ENCODE results near the gene GRIN1.

Gene GRIN1

DNA sequence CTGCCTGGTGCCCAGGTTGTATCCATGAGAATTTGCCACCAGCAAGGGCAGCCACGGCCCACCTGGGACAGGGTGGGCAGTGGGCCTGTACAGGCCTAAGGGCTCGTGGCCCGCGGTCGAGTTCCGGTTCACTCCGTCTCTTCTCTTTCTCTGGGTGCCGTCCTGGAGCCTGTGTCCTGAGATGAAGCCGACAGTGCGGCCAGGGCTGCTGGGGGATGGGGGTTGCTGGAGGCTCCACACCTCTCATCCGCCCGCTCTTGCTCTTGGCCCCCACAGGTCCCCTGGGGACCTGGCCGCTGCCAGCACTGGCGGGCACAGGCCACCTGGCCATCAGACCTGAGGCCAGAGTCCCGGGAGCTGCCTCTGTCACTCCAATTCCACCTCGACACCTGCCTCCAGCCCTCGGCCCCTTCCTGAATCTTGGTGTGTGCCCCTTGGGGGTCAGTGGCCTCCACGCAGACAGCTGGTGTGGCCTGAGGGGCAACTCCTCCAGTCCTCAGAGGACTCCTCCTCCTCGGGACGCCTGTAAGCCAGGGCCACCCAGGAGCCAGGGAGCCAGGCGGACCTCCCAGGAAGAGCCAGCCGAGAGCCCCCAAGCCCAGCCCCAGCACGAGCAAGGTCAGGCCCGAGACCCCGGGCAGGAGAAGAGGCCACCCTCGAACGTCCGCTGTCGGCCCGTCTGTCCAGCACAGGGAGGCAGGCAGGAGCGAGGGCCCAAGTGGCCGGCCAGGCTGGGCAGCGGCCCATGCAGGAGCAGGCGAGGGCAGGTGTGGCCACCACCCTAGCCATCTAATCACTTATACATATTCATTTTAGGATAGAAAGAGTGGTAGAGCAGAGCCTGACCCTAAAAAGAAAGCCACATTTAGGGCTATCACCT is 25.7 kb downstream of the GRIN1 start:
- no peak for DNase-seq (ENCODE audit: low read depth in 2 of 2)

DNA sequence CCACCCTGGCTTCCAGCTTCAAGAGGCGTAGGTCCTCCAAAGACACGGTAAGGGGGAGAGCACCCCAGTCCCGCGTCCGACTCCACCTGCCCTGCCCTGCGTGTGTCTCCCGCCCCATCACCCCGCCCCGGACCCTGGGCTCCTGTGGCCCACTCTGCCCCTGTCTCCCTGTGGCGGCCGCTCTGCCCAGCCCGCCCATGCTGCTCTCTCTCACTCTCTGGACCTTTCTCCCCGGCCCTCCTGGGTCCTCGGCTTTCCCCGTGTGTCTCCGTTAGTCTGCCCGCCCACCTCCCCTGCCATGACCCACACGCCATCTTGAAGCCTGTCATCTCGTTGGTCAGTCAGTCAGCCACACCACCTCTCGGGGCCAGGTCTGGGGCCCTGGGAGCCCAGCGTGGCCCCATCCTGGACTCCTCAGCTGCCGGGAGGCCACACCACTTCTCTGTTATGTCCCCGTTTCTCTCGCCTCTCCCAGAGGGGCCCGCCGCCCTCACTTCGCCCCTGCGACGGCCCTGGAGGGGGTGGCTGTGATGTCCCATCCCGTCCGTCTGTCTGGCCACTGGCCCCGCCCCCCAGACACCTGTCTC is 26.4 kb downstream of the GRIN1 start:
- DNase-seq (ENCODE audit: low read depth in 2 of 2), result no peak

DNA sequence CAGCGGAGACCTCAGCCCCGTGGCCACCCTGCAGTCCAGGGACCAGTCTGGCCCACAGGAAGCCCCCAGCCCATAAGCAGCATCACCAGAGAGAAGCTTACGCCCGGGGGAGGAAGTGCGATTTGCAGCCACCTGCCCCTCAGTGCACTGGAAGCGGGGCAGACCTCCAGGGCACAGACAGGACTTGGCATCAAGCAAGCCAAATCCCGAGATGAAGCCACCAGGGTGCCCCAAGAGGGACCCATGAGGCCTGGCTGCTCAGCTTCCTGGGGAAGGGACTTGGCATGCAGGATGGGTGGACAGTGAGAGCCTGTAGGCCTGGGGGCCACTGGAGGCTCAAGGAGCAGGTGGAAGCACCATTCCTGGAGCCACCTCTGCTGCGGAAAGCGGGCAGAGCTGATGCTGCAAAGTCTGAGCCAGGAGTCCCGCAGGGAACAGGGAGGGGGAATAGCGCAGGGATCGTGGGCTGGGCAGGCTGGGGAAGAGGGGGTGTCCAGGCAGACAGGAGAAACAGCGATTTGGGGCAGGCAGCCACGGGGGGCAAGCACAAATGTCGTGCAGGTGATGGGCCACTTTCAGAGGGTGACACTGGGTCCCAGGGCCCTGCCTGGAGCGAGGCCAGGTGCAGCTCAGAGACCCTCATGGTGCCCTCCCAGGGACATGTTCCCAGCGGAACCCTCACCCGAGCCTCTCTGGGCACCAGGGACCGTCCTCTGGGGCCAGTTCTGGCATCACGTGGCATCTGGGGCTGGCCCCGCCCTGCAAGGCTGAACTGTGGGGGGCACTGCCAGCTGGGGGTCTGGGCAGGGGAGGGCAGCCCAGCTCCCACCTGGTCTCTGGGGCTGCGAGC is 27.7 kb downstream of the GRIN1 start:
- no peak for DNase-seq (ENCODE audit: low read depth in 2 of 2)

GRCh38 chr9:137167277-137167746 is 28.4 kb downstream of the GRIN1 start:
- DNase-seq (ENCODE audit: low read depth in 2 of 2), result no peak

- DNase-seq (ENCODE audit: low read depth in 2 of 2), result no peak
These were observed 29.0 kb downstream of the GRIN1 start for GRCh38 chr9:137167747-137168572.

GRCh38 chr9:137168573-137168903 is 29.6 kb downstream of the GRIN1 start:
- no peak for DNase-seq (ENCODE audit: low read depth in 2 of 2)

DNA sequence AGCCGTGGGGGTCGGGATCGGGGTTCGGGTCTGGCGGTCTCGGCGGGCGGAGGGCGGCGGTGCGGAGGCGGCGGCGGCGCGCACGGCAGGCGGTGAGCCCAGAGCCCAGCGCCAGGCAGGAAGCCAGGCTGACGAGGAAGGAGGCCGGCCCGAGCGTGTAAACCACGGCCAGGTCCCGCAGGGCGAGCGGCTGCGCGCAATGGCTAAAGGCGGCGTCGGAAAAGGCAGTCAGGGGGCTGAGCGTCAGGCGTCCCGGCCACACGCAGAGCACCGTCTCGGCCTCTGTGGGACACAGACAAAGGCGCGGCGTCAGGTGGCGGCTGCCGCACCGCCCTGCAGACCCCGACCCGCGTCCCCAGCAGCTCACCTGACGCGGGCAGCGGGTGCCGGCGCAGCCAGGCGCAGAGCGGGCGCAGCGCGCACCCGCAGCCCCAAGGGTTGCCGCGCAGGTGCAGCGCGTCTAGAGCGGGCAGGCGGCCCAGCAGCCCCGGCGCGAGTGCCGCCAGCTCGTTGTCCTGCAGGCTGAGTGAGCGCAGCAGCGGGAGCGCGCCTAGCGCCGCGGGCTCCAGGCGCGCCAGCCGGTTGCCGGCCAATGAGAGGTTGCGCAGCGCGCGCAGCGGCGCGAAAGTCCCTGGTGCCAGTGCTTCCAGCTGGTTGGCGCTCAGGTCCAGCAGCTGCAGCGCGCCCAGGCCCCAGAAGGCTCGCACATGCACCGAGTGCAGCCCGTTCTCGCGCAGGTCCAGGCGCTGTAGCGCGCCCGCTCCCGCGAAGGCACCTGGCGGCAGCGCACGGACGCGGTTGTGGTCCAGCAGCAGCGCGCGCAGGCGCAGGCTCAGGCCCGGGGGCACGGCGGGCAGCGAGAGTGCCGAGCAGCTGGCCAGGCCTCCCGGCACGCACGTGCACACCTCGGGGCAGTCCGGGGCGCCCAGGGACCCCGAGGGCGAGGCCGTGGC is 30.2 kb downstream of the GRIN1 start:
- no peak for DNase-seq (ENCODE audit: low read depth in 2 of 2)

- DNase-seq (ENCODE audit: low read depth in 2 of 2), result no peak
These were observed 31.0 kb downstream of the GRIN1 start, which contains the start of gene LRRC26 for GRCh38 chr9:137169896-137170358. LRRC26 (minus strand) TSS chr9:137170051; CDS start chr9:137169943, 108 bp downstream.

- no peak for DNase-seq (ENCODE audit: low read depth in 2 of 2)
These were observed 31.7 kb downstream of the GRIN1 start for GRCh38 chr9:137170486-137171148.

DNA sequence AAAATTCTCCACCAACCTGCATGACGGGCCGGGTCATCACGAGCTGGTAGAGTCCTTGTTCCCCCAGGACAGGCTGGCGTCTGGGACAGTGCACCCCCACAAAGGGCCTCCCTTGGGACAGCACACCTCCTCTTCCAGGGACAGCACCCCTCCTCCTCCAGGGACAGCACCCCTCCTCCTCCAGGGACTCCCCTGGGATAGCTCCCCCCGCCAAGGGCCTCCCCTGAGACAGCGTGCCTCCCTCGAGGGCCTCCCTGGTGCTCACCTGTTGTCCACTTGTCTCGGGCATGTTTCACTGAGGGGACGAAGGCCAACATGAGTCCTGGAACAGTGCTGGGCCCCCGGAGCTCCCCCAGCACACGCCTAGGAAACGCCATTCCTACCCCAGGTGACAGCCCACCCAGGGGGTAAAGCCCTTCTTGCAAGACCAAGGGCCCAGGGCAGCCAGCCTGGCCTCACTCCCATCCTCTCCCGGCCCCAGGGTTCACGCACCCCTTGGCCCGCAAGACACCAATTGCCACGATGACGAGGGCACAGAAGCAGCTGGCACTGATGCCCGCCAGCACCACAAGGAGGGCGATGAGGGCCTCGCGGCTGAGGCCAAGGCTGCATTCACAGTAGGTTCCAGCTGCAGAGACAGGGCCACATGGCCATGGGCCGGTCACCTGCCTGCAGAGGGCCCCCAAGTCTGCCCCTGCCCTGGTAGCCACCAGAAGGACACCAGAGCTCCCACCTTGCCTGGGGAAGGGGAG is 32.4 kb downstream of the GRIN1 start:
- no peak for DNase-seq (ENCODE audit: low read depth in 2 of 2)

GRCh38 chr9:137172901-137173795 is 34.2 kb downstream of the GRIN1 start:
- no peak for DNase-seq (ENCODE audit: low read depth in 2 of 2)

- DNase-seq (ENCODE audit: low read depth in 2 of 2), result no peak
These were observed 35.1 kb downstream of the GRIN1 start for GRCh38 chr9:137173796-137174664.

DNA sequence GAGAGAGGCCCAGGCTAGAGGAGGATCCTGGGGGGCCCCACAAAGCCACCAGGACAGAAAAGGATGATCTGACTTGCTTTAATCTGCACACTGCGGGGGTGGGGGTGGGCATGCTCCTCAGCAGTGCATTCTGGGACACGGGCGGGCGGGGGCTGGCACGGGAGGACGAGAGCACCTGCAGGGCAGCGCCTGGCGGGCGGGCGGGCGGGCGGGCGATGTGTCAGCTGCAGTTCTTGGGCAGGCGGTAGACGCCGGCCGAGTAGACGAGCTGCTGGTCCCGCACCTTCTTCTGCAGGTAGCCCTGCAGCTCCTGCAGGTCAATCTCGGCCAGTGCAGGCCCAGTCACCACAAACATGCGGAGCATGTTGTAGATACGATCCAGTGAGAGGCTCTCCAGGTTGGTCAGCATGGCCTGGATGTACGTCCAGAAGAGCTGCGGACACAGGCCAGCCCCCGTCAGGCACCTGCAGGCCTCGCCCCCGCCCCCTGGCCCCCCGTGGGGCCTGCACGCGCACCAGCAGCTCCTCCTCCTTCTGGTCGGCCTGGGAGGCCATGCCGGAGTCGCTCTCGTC is 35.9 kb downstream of the GRIN1 start:
- DNase-seq (ENCODE audit: low read depth in 2 of 2), result peak in 1 of 2 donors; percentile 26

DNA sequence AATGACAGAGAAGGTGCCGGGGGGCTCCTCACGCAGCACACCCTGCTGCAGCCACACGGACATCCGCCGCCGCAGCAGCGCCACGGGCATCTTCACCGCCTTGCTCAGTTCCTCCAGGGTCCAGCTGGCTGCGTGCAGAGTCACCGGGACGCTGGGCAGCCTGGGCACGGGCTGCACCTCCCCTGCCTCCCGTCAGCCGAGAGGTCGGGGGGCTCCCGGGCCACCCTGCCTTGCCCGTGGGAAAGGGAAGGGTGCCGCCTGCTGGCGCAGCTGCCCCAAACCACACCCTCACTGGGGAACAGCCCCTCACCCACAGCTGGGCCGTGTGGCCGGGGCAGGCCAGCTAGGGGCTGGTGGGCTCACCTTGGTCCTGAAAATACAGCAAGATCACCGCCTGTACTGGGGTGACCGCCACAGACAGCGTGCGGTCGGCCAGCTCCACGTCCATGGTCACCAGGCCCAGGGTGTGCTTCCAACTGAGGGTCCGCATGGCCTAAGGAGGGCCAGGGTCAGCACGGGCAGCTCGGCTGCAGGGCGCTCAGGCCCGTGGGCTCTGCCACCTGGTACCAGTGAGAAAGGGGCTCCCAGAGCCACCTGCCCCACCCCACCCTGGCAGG is 36.5 kb downstream of the GRIN1 start:
- no peak for DNase-seq (ENCODE audit: low read depth in 2 of 2)

GRCh38 chr9:137176302-137177182 is 37.6 kb downstream of the GRIN1 start:
- DNase-seq (ENCODE audit: low read depth in 2 of 2), result no peak

Data from stimulated activated CD8-positive, alpha-beta memory T cell treated with anti-CD3 and anti-CD28 coated beads, Interleukin-7, amount 100 ng/mL, for 4 hours (primary cell).